WTC11 (cell line): Measurements from ENCODE around the gene GRB10. TPM values are rescaled to one million over a fixed set of nuclear protein-coding genes. Genes with fewer than 3 reads are reported as not detected.
A peak's percentile ranks its signal among the peaks of the same experiment; 100 is the strongest.

Experiments
- ATAC-seq: fragments of 200-7000 bp; cut with Tn5 transposase; 2 replicates; pipeline ENCODE4 v1.10.0; 2021; ENCODE audit warnings: mild to moderate bottlenecking, moderate library complexity
- CTCF ChIA-PET: fragments of 300-600 bp; sonication (Branson Sonifier 250); formaldehyde crosslinking; loops from one replicate; lab custom pipeline; 2021; ENCODE audit warnings: antibody characterized with exemption; lab: Charles Lee
- POLR2A ChIA-PET: fragments of 350-600 bp; sonication (Branson Sonifier 250); formaldehyde crosslinking; loops from one replicate; lab custom pipeline; 2021; ENCODE audit warnings: antibody characterized with exemption; lab: Charles Lee
- DNase-seq: peaks from one replicate; pipeline ENCODE4 v3.0.0; 2021; ENCODE audit warnings: low spot score
- H3K27ac Mint-ChIP-seq: 2 replicates; pipeline ENCODE4 v1.8.0; 2021; ENCODE audit warnings: mixed read lengths
- H3K27me3 Mint-ChIP-seq: 2 replicates; pipeline ENCODE4 v1.8.0; 2021; ENCODE audit warnings: low read depth, mild to moderate bottlenecking, moderate library complexity, mixed read lengths
- H3K36me3 Mint-ChIP-seq: 2 replicates; pipeline ENCODE4 v1.8.0; 2021; ENCODE audit warnings: mixed read lengths
- H3K4me1 Mint-ChIP-seq: 2 replicates; pipeline ENCODE4 v1.8.0; 2022; ENCODE audit warnings: mixed read lengths
- H3K4me3 Mint-ChIP-seq: 2 replicates; pipeline ENCODE4 v1.8.0; 2021; ENCODE audit warnings: mild to moderate bottlenecking, moderate library complexity, mixed read lengths
- H3K9me3 Mint-ChIP-seq: 2 replicates; pipeline ENCODE4 v1.8.0; 2021; ENCODE audit warnings: mixed read lengths
- ATF6 ChIP-seq: sonication (generic); formaldehyde crosslinking; IDR thresholded peaks from 2 replicates; pipeline ENCODE4 v1.8.1; 2023; ENCODE audit warnings: mild to moderate bottlenecking, missing genetic modification reagents
- CREB1 ChIP-seq: sonication (generic); formaldehyde crosslinking; IDR thresholded peaks from 2 replicates; pipeline ENCODE4 v1.8.0; 2023; ENCODE audit warnings: mild to moderate bottlenecking, missing genetic modification reagents
- EMX1 ChIP-seq: fragments of 250-450 bp; sonication (Bioruptor Pico); IDR thresholded peaks from 2 replicates; pipeline ENCODE4 v1.8.0; 2021; ENCODE audit warnings: mild to moderate bottlenecking
- ESRRA ChIP-seq: sonication (generic); formaldehyde crosslinking; IDR thresholded peaks from 2 replicates; pipeline ENCODE4 v1.8.1; 2022; ENCODE audit warnings: mild to moderate bottlenecking, missing genetic modification reagents, borderline replicate concordance
- ETV6 ChIP-seq: sonication (generic); formaldehyde crosslinking; IDR thresholded peaks from 2 replicates; pipeline ENCODE4 v1.8.1; 2022; ENCODE audit warnings: mild to moderate bottlenecking, missing genetic modification reagents
- FOXK1 ChIP-seq: sonication (generic); formaldehyde crosslinking; IDR thresholded peaks from 2 replicates; pipeline ENCODE4 v1.8.0; 2022; ENCODE audit warnings: mild to moderate bottlenecking, moderate library complexity, missing genetic modification reagents
- GRHL2 ChIP-seq: fragments of 250-450 bp; sonication (Bioruptor Pico); IDR thresholded peaks from 2 replicates; pipeline ENCODE4 v1.8.0; 2022; ENCODE audit warnings: mild to moderate bottlenecking, moderate library complexity; ENCODE audit not compliant: insufficient replicate concordance, severe bottlenecking
- GTF2I ChIP-seq: fragments of 250-450 bp; sonication (Bioruptor Pico); conservative IDR thresholded peaks from 2 replicates; pipeline ENCODE4 v1.4.0; 2021; ENCODE audit warnings: mild to moderate bottlenecking
- IRF2 ChIP-seq: sonication (generic); formaldehyde crosslinking; IDR thresholded peaks from 2 replicates; pipeline ENCODE4 v1.8.0; 2022; ENCODE audit warnings: low read depth, missing genetic modification reagents, borderline replicate concordance
- JAZF1 ChIP-seq: fragments of 250-450 bp; sonication (Bioruptor Pico); IDR thresholded peaks from 2 replicates; pipeline ENCODE4 v1.9.0; 2021; ENCODE audit warnings: moderate library complexity, mild to moderate bottlenecking, inconsistent platforms
- MYBL2 ChIP-seq: sonication (generic); formaldehyde crosslinking; IDR thresholded peaks from 2 replicates; pipeline ENCODE4 v1.8.1; 2023; ENCODE audit warnings: mild to moderate bottlenecking, moderate library complexity, missing genetic modification reagents
- NR1H2 ChIP-seq: sonication (generic); formaldehyde crosslinking; IDR thresholded peaks from 2 replicates; pipeline ENCODE4 v1.9.0; 2021; ENCODE audit warnings: mild to moderate bottlenecking, moderate library complexity, missing genetic modification reagents
- OVOL2 ChIP-seq: fragments of 250-450 bp; sonication (Bioruptor Pico); IDR thresholded peaks from 2 replicates; pipeline ENCODE4 v1.9.0; 2021; ENCODE audit warnings: mild to moderate bottlenecking, borderline replicate concordance
- RORB ChIP-seq: fragments of 250-450 bp; sonication (Bioruptor Pico); IDR thresholded peaks from 2 replicates; pipeline ENCODE4 v1.9.0; 2021; ENCODE audit warnings: mild to moderate bottlenecking
- SP1 ChIP-seq: sonication (generic); formaldehyde crosslinking; conservative IDR thresholded peaks from 2 replicates; pipeline ENCODE4 v1.8.1; 2022; ENCODE audit warnings: missing genetic modification reagents
- ZBTB43 ChIP-seq: sonication (generic); formaldehyde crosslinking; IDR thresholded peaks from 2 replicates; pipeline ENCODE4 v1.8.1; 2023; ENCODE audit warnings: mild to moderate bottlenecking, missing genetic modification reagents
- ZNF219 ChIP-seq: sonication (generic); formaldehyde crosslinking; IDR thresholded peaks from 2 replicates; pipeline ENCODE4 v1.8.0; 2023; ENCODE audit warnings: missing genetic modification reagents, mild to moderate bottlenecking, borderline replicate concordance
- ZNF263 ChIP-seq: sonication (generic); formaldehyde crosslinking; IDR thresholded peaks from 2 replicates; pipeline ENCODE4 v1.8.1; 2022; ENCODE audit warnings: low read depth, mild to moderate bottlenecking, moderate library complexity, missing genetic modification reagents
- ZNF396 ChIP-seq: fragments of 250-450 bp; sonication (Bioruptor Pico); IDR thresholded peaks from 2 replicates; pipeline ENCODE4 v1.8.0; 2021; ENCODE audit warnings: mild to moderate bottlenecking, moderate library complexity, borderline replicate concordance
- ZNF416 ChIP-seq: fragments of 250-450 bp; sonication (Bioruptor Pico); IDR thresholded peaks from 2 replicates; pipeline ENCODE4 v1.9.0; 2021; ENCODE audit warnings: mild to moderate bottlenecking, inconsistent platforms
- ZNF425 ChIP-seq: fragments of 250-450 bp; sonication (Bioruptor Pico); conservative IDR thresholded peaks from 2 replicates; pipeline ENCODE4 v1.9.0; 2021; ENCODE audit warnings: mild to moderate bottlenecking
- total RNA-seq: library from RNA; stranded (reverse); gene quantifications from 3 replicates; pipeline ENCODE4 v1.2.3, GENCODE V29; 2021
- TF ChIP-seq, protein P1 (sequence below): sonication (generic); formaldehyde crosslinking; IDR thresholded peaks from 2 replicates; pipeline ENCODE4 v1.8.1; 2023; ENCODE audit warnings: mild to moderate bottlenecking, missing genetic modification reagents, borderline replicate concordance
- TF ChIP-seq, protein P2 (sequence below): sonication (generic); formaldehyde crosslinking; IDR thresholded peaks from 2 replicates; pipeline ENCODE4 v1.8.0; 2022; ENCODE audit warnings: mild to moderate bottlenecking, missing genetic modification reagents

GRB10 gene
- total RNA-seq, 1 experiment from 2014 or later, result 103 TPM

DNA sequence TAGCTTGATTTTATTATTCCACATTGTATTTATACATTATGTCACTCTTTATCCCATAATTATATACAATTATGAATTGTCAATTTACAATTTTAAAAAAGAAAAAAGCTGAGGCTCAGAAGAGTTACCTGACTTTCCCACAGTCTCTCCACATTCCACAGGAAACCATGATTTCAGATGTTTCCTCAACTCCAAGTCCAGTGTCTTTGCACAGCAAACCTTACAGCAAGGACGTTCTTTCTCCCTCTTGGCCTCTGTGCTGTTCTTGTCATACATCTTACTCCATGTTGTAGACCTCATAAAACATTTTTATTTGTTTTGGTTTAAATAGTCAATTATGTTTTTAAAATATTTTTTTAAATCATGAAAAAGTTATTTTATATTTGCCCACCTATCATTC is 34.9 kb upstream of the GRB10 start:
- TF ChIP-seq ZNF425 (CRISPR knock-in tag) (no peak), OVOL2 (CRISPR knock-in tag) (no peak), NR1H2 (CRISPR knock-in tag) (no peak), ZBTB43 (CRISPR knock-in tag) (no peak), FOXK1 (no peak), ESRRA (CRISPR knock-in tag) (no peak), EMX1 (CRISPR knock-in tag) (no peak), ETV6 (no peak), RORB (CRISPR knock-in tag) (no peak)
- TF ChIP-seq, all 79 proteins: peak for 0
- peaks cover 43% of the 10 kb centered on the region for H3K4me1 Mint-ChIP-seq
- DNase-seq (no peak), ATAC-seq (no peak)
- H3K27me3 Mint-ChIP-seq, result no peaks in the 10 kb centered on the region; the same call in 1 of the 2 replicates
- peaks cover 5% of the 10 kb centered on the region; the same call in 1 of the 2 replicates for H3K9me3 Mint-ChIP-seq
- H3K36me3 Mint-ChIP-seq, result no peaks in the 10 kb centered on the region
- POLR2A ChIA-PET, result no interaction called here
- H3K4me3 Mint-ChIP-seq, result no peak overlapping the region
- no peak overlapping the region for H3K27ac Mint-ChIP-seq
- CTCF ChIA-PET, result no interaction called here

- DNase-seq (no peak), ATAC-seq (no peak)
- POLR2A ChIA-PET, result no interaction called here
- H3K27ac Mint-ChIP-seq, result no peak overlapping the region
- TF ChIP-seq ATF6 (no peak), GRHL2 (CRISPR knock-in tag) (no peak), ZNF263 (no peak)
- TF ChIP-seq, all 79 proteins: peak for 0
- H3K4me3 Mint-ChIP-seq, result no peak overlapping the region
- H3K4me1 Mint-ChIP-seq, result peaks cover 41% of the 10 kb centered on the region
- H3K9me3 Mint-ChIP-seq, result peaks cover 5% of the 10 kb centered on the region; the same call in 1 of the 2 replicates
- H3K27me3 Mint-ChIP-seq, result no peaks in the 10 kb centered on the region; the same call in none of the 2 replicates
- CTCF ChIA-PET, result no interaction called here
- no peaks in the 10 kb centered on the region for H3K36me3 Mint-ChIP-seq
Measured at GRCh38 chr7:50815138-50815537, 32.4 kb upstream of the GRB10 start.

GRCh38 chr7:50814166-50814565 is 31.5 kb upstream of the GRB10 start:
- H3K9me3 Mint-ChIP-seq, result peaks cover 5% of the 10 kb centered on the region; the same call in 1 of the 2 replicates
- POLR2A ChIA-PET, result no interaction called here
- CTCF ChIA-PET, result no interaction called here
- no peaks in the 10 kb centered on the region for H3K36me3 Mint-ChIP-seq
- ATAC-seq (peak; percentile 32), DNase-seq (no peak)
- peaks cover 43% of the 10 kb centered on the region for H3K4me1 Mint-ChIP-seq
- peak overlapping the region; percentile 16; the same call in 1 of the 2 replicates for H3K27ac Mint-ChIP-seq
- H3K27me3 Mint-ChIP-seq, result no peaks in the 10 kb centered on the region; the same call in none of the 2 replicates
- no peak overlapping the region for H3K4me3 Mint-ChIP-seq
- TF ChIP-seq GTF2I (no peak), CREB1 (CRISPR knock-in tag) (no peak), MYBL2 (CRISPR knock-in tag) (no peak), ZNF219 (no peak), SP1 (CRISPR knock-in tag) (no peak), IRF2 (CRISPR knock-in tag) (no peak), JAZF1 (no peak), ZNF416 (CRISPR knock-in tag) (no peak), ZNF396 (CRISPR knock-in tag) (no peak)
- TF ChIP-seq, protein P1, sequence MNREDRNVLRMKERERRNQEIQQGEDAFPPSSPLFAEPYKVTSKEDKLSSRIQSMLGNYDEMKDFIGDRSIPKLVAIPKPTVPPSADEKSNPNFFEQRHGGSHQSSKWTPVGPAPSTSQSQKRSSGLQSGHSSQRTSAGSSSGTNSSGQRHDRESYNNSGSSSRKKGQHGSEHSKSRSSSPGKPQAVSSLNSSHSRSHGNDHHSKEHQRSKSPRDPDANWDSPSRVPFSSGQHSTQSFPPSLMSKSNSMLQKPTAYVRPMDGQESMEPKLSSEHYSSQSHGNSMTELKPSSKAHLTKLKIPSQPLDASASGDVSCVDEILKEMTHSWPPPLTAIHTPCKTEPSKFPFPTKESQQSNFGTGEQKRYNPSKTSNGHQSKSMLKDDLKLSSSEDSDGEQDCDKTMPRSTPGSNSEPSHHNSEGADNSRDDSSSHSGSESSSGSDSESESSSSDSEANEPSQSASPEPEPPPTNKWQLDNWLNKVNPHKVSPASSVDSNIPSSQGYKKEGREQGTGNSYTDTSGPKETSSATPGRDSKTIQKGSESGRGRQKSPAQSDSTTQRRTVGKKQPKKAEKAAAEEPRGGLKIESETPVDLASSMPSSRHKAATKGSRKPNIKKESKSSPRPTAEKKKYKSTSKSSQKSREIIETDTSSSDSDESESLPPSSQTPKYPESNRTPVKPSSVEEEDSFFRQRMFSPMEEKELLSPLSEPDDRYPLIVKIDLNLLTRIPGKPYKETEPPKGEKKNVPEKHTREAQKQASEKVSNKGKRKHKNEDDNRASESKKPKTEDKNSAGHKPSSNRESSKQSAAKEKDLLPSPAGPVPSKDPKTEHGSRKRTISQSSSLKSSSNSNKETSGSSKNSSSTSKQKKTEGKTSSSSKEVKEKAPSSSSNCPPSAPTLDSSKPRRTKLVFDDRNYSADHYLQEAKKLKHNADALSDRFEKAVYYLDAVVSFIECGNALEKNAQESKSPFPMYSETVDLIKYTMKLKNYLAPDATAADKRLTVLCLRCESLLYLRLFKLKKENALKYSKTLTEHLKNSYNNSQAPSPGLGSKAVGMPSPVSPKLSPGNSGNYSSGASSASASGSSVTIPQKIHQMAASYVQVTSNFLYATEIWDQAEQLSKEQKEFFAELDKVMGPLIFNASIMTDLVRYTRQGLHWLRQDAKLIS, result no peak
- TF ChIP-seq, protein P2, sequence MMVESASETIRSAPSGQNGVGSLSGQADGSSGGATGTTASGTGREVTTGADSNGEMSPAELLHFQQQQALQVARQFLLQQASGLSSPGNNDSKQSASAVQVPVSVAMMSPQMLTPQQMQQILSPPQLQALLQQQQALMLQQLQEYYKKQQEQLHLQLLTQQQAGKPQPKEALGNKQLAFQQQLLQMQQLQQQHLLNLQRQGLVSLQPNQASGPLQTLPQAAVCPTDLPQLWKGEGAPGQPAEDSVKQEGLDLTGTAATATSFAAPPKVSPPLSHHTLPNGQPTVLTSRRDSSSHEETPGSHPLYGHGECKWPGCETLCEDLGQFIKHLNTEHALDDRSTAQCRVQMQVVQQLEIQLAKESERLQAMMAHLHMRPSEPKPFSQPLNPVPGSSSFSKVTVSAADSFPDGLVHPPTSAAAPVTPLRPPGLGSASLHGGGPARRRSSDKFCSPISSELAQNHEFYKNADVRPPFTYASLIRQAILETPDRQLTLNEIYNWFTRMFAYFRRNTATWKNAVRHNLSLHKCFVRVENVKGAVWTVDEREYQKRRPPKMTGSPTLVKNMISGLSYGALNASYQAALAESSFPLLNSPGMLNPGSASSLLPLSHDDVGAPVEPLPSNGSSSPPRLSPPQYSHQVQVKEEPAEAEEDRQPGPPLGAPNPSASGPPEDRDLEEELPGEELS (CRISPR knock-in tag), result no peak
